GM12878 (cell line): ENCODE results near the gene HAP1. TPM values are rescaled to one million over a fixed set of nuclear protein-coding genes. Genes with fewer than 3 reads are reported as not detected.

ENCODE experiments used
- ATAC-seq: fragments of 200-7000 bp; cut with Tn5 transposase; 3 replicates; pipeline ENCODE4 v1.9.1; 2020; ENCODE audit warnings: mild to moderate bottlenecking, moderate library complexity
- BruUV-seq: library from RNA; stranded (reverse); fragments of 400-500 nt; replicated peaks from 2 replicates; lab custom pipeline; 2021; lab: Mats Ljungman, UMichigan
- CTCF ChIA-PET: fragments of 300-600 bp; sonication (Branson Sonifier 250); formaldehyde crosslinking; extraction: SDS; loops from one replicate; lab custom pipeline; 2021; ENCODE audit warnings: inconsistent platforms; lab: Yijun Ruan, JAX
- POLR2A ChIA-PET: fragments of 350-600 bp; formaldehyde crosslinking; extraction: SDS; loops from one replicate; lab custom pipeline; 2021; ENCODE audit warnings: inconsistent platforms; lab: Charles Lee
- RAD21 ChIA-PET: fragments of 300-600 bp; sonication (Branson Sonifier 250); formaldehyde crosslinking; loops from one replicate; lab custom pipeline; 2023; ENCODE audit warnings: antibody characterized with exemption; ENCODE audit not compliant: unreplicated experiment; lab: Charles Lee
- SMC1A ChIA-PET: fragments of 300-600 bp; sonication (Branson Sonifier 250); formaldehyde crosslinking; loops from one replicate; lab custom pipeline; 2023; ENCODE audit not compliant: unreplicated experiment, uncharacterized antibody; lab: Charles Lee
- DNase-seq: peaks from one replicate; pipeline ENCODE4 v3.0.0-alpha.2; 2011; ENCODE audit warnings: low read depth, low spot score
- FAIRE-seq: peaks from 3 replicates; lab custom pipeline; 2011; peaks lifted over from hg19 to GRCh38; lab: Jason Lieb, UNC
- H2AFZ ChIP-seq: 2 replicates; pipeline ENCODE4 v1.6.0; 2011; ENCODE audit warnings: low read depth, low read length, control low read depth; ENCODE audit not compliant: control insufficient read depth
- H3K27ac ChIP-seq: 2 replicates; pipeline ENCODE4 v1.5.1; 2011; ENCODE audit warnings: control low read depth; ENCODE audit not compliant: control insufficient read depth, insufficient read depth
- H3K27me3 ChIP-seq, 2 experiments: replicated peaks in 1 of 2; 2 replicates each; pipeline versions ENCODE4 v1.6.0 to v1.6.1; 2011; ENCODE audit warnings: low read length in 1 of 2; ENCODE audit not compliant: control insufficient read depth in 2 of 2, insufficient read depth in 2 of 2
- H3K36me3 ChIP-seq, 2 experiments: 2 replicates each; pipeline ENCODE4 v1.5.1; 2011; ENCODE audit warnings: low read length in 1 of 2; ENCODE audit not compliant: control insufficient read depth in 2 of 2, insufficient read depth in 2 of 2
- H3K4me1 ChIP-seq: 2 replicates; pipeline ENCODE4 v1.6.1; 2011; ENCODE audit warnings: mild to moderate bottlenecking, low read length, moderate library complexity, mixed read lengths; ENCODE audit not compliant: control insufficient read depth, insufficient read depth
- H3K4me2 ChIP-seq: 2 replicates; pipeline ENCODE4 v1.6.0; 2011; ENCODE audit warnings: control low read depth; ENCODE audit not compliant: control insufficient read depth, insufficient read depth
- H3K4me3 ChIP-seq: fragments of 200-600 bp; sonication (generic); 2 replicates; pipeline ENCODE4 v1.5.1; 2016
- H3K79me2 ChIP-seq: 2 replicates; pipeline ENCODE4 v1.6.0; 2011; ENCODE audit warnings: low read length; ENCODE audit not compliant: control insufficient read depth, insufficient read depth
- H3K9ac ChIP-seq: 2 replicates; pipeline ENCODE4 v1.8.0; 2011; ENCODE audit warnings: low read length, control low read depth, mixed read lengths; ENCODE audit not compliant: control insufficient read depth, insufficient read depth
- H3K9me3 ChIP-seq: replicated peaks from 3 replicates; pipeline ENCODE4 v1.5.1; 2011; ENCODE audit warnings: mild to moderate bottlenecking, low read length; ENCODE audit not compliant: control insufficient read depth, insufficient read depth
- H4K20me1 ChIP-seq: 2 replicates; pipeline ENCODE4 v1.6.0; 2011; ENCODE audit not compliant: control insufficient read depth, insufficient read depth
- BMI1 ChIP-seq: fragments of 450-650 bp; IDR thresholded peaks from 2 replicates; pipeline ENCODE4 v1.6.1; 2016; ENCODE audit warnings: mild to moderate bottlenecking, moderate library complexity, borderline replicate concordance
- BRCA1 ChIP-seq: IDR thresholded peaks from 2 replicates; pipeline ENCODE4 v1.6.1; 2011; ENCODE audit warnings: low read depth, low read length, improper control_type of control experiment
- CHD4 ChIP-seq: fragments of 200-600 bp; sonication (generic); IDR thresholded peaks from 2 replicates; pipeline ENCODE4 v1.6.1; 2016; ENCODE audit warnings: mild to moderate bottlenecking
- EP300 ChIP-seq, 2 experiments: fragments of 150-350 bp in 1 of 2; IDR thresholded peaks; 2 replicates each; pipeline ENCODE4 v1.6.1; 2011 to 2012; ENCODE audit warnings: low read depth in 2 of 2, low read length in 2 of 2, borderline replicate concordance in 1 of 2, improper control_type of control experiment in 1 of 2, inconsistent platforms in 1 of 2; ENCODE audit not compliant: control insufficient read depth in 1 of 2
- EZH2 ChIP-seq: IDR thresholded peaks from 2 replicates; pipeline ENCODE4 v1.6.1; 2012; ENCODE audit warnings: low read depth, mild to moderate bottlenecking, control low read depth, inconsistent platforms, low read length, borderline replicate concordance; ENCODE audit not compliant: control insufficient read depth
- HDAC6 ChIP-seq: fragments of 200-600 bp; sonication (generic); IDR thresholded peaks from one replicate; pipeline ENCODE4 v1.8.0; 2017; ENCODE audit warnings: antibody characterized with exemption; ENCODE audit not compliant: unreplicated experiment
- NR2C1 ChIP-seq: fragments of 450-650 bp; IDR thresholded peaks from 2 replicates; pipeline ENCODE4 v1.6.1; 2017; ENCODE audit warnings: antibody characterized with exemption, mild to moderate bottlenecking, moderate library complexity
- POLR2A ChIP-seq: IDR thresholded peaks from 2 replicates; pipeline ENCODE4 v1.6.1; 2011; ENCODE audit warnings: low read depth, mild to moderate bottlenecking, low read length
- SIN3A ChIP-seq: IDR thresholded peaks from 2 replicates; pipeline ENCODE4 v1.6.1; 2012; ENCODE audit warnings: low read depth, low read length, improper control_type of control experiment
- SIX5 ChIP-seq: IDR thresholded peaks from 2 replicates; pipeline ENCODE4 v1.6.1; 2011; ENCODE audit warnings: mild to moderate bottlenecking, low read depth, low read length, moderate library complexity; ENCODE audit not compliant: severe bottlenecking
- WGBS: methylation state at CpG from one replicate; pipeline ENCODE4 v1.1.6; 2016; ENCODE audit warnings: low lambda C conversion rate; ENCODE audit not compliant: insufficient replicate concordance, insufficient coverage; ENCODE audit errors: missing lambda C conversion rate; 5-methylcytosine and 5-hydroxymethylcytosine counted together
- in situ Hi-C: fragments of 300-500 bp; cut with MboI; formaldehyde crosslinking; loops from 9 replicates; pipeline ENCODE4 v1.14.3; 2018; ENCODE audit warnings: mixed read lengths
- intact Hi-C: fragments of 100-400 bp; cut with micrococcal nuclease; formaldehyde crosslinking; loops from one replicate; pipeline ENCODE4 v1.14.2; 2022; ENCODE audit not compliant: unreplicated experiment
- polyA plus RNA-seq, 11 experiments: library from polyadenylated mRNA; depleted of rRNA in 4 of 11; unstranded in 6 of 11; stranded (reverse) in 5 of 11; fragments of >200 nt; fragmentation: Nextera tagmentation in 4 of 11; fragmentation: Illumina TruSeq in 1 of 11; extraction: Ambion mirVana in 4 of 11; extraction: Trizol in 1 of 11; gene quantifications; 1 replicate in 1 of 11; 2 replicates in 10 of 11; pipeline versions ENCODE4 v1.2.1 to v1.2.3, GENCODE V29; 2011 to 2016; ENCODE audit warnings: inconsistent platforms in 2 of 11, missing spikeins in 2 of 11, low read depth in 1 of 11
- total RNA-seq, 4 experiments: library from RNA; depleted of rRNA in 3 of 4; stranded (reverse); fragments of >200 nt in 3 of 4; fragmentation: Illumina TruSeq in 1 of 4; extraction: Trizol in 1 of 4; gene quantifications; 2 replicates each; pipeline versions ENCODE4 v1.2.1 to v1.2.3, GENCODE V29; 2013 to 2021
- TF ChIP-seq, protein P1 (sequence below): fragments of 450-650 bp; formaldehyde crosslinking; IDR thresholded peaks from 2 replicates; pipeline ENCODE4 v1.4.0; 2022; ENCODE audit warnings: mild to moderate bottlenecking, moderate library complexity
- TF ChIP-seq, protein P2 (sequence below): IDR thresholded peaks from 2 replicates; pipeline ENCODE4 v1.6.1; 2012; ENCODE audit warnings: low read depth, low read length, improper control_type of control experiment
- TF ChIP-seq, protein P3 (sequence below): IDR thresholded peaks from 2 replicates; pipeline ENCODE4 v1.6.1; 2011; ENCODE audit warnings: low read depth, low read length, improper control_type of control experiment, borderline replicate concordance

The HAP1 gene
- total and polyA plus RNA-seq, 10 of the 15 experiments (the other 5 are each of a cell fraction or from before 2014, with no cell fraction given), result not detected

DNA sequence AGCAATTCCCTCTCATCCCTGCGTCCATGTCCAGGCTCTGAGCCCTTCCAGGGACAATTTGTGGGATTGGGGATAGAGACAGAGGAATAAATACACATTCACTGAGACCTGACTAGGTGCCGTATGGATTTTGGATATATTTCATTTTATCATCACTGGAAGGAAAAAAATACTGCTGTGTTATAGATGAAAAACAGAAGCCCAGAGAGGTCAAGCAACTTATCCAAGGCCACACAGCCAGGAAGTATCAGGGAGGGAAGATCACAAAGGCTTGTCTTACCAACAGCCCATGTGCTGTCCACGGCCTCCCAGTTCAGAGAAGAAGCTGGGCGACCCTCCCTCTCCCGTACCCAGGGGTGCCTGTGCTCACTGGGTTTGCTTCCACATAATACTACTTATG, 6.1 kb upstream of the HAP1 start:
- POLR2A ChIA-PET, result no interaction called here
- SMC1A ChIA-PET, result no interaction called here
- TF ChIP-seq BMI1, result no peak
- TF ChIP-seq SIX5, result no peak
- TF ChIP-seq, protein P1, sequence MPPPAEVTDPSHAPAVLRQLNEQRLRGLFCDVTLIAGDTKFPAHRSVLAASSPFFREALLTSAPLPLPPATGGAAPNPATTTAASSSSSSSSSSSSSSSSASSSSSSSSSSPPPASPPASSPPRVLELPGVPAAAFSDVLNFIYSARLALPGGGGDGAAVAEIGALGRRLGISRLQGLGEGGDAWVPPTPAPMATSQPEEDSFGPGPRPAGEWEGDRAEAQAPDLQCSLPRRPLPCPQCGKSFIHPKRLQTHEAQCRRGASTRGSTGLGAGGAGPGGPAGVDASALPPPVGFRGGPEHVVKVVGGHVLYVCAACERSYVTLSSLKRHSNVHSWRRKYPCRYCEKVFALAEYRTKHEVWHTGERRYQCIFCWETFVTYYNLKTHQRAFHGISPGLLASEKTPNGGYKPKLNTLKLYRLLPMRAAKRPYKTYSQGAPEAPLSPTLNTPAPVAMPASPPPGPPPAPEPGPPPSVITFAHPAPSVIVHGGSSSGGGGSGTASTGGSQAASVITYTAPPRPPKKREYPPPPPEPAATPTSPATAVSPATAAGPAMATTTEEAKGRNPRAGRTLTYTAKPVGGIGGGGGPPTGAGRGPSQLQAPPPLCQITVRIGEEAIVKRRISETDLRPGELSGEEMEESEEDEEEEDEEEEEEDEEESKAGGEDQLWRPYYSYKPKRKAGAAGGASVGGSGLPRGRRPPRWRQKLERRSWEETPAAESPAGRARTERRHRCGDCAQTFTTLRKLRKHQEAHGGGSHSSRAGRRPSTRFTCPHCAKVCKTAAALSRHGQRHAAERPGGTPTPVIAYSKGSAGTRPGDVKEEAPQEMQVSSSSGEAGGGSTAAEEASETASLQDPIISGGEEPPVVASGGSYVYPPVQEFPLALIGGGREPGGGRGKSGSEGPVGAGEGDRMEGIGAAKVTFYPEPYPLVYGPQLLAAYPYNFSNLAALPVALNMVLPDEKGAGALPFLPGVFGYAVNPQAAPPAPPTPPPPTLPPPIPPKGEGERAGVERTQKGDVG (CRISPR knock-in tag), result no peak
- no peak for TF ChIP-seq EP300 (IDR thresholded peaks at IDR 0.05; ENCODE audit: borderline replicate concordance in 1 of 2, control insufficient read depth in 1 of 2, low read depth in 2 of 2, low read length in 2 of 2)
- no peak for TF ChIP-seq HDAC6
- TF ChIP-seq, protein P2, sequence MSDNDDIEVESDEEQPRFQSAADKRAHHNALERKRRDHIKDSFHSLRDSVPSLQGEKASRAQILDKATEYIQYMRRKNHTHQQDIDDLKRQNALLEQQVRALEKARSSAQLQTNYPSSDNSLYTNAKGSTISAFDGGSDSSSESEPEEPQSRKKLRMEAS, result no peak
- no peak for TF ChIP-seq POLR2A
- TF ChIP-seq BRCA1, result no peak
- TF ChIP-seq, protein P3, sequence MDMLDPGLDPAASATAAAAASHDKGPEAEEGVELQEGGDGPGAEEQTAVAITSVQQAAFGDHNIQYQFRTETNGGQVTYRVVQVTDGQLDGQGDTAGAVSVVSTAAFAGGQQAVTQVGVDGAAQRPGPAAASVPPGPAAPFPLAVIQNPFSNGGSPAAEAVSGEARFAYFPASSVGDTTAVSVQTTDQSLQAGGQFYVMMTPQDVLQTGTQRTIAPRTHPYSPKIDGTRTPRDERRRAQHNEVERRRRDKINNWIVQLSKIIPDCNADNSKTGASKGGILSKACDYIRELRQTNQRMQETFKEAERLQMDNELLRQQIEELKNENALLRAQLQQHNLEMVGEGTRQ, result no peak
- no peak for TF ChIP-seq SIN3A
- no peak for TF ChIP-seq CHD4
- TF ChIP-seq EZH2, result no peak
- TF ChIP-seq NR2C1, result no peak
- ATAC-seq, result no peak
- 37% methylated on average over 5 of the region's 5 CpGs for WGBS
- H3K4me2 ChIP-seq, result no peak overlapping the region
- DNase-seq, result no peak
- in situ Hi-C loops (loop anchor here (5.0 kb wide), 1 partner anchor 62 kb away; no protein-coding TSS in a partner anchor), intact Hi-C loops (no loop called here)
- H4K20me1 ChIP-seq, result no peaks in the 10 kb centered on the region
- H2AFZ ChIP-seq, result no peak overlapping the region
- no peaks in the 10 kb centered on the region for H3K79me2 ChIP-seq
- no peak for FAIRE-seq
- CTCF ChIA-PET, result interaction anchor here (1.0 to 2.9 kb wide), 4 partner anchors 60 to 441 kb away, joined by 3 to 17 read pairs (median 3); no protein-coding TSS in a partner anchor
- no peaks in the 10 kb centered on the region for H3K9me3 ChIP-seq
- RAD21 ChIA-PET, result no interaction called here
- H3K4me3 ChIP-seq, result no peak overlapping the region
- H3K9ac ChIP-seq, result no peak overlapping the region
- no TSS peak for BruUV-seq
- H3K4me1 ChIP-seq, result peaks cover 3% of the 10 kb centered on the region; the same call in 1 of the 2 replicates
- peaks cover 2 to 4% of the 10 kb centered on the region in 2 experiments; a peak in 1 of 4 replicates for H3K27me3 ChIP-seq
- no peaks in the 10 kb centered on the region for H3K36me3 ChIP-seq
- no peak overlapping the region for H3K27ac ChIP-seq
